ENCODE results near the gene ADAT3. TPM values are rescaled to one million over a fixed set of nuclear protein-coding genes. Genes with fewer than 3 reads are reported as not detected.

ADAT3 gene
- total RNA-seq, 1 donor = 4.0 TPM

DNA sequence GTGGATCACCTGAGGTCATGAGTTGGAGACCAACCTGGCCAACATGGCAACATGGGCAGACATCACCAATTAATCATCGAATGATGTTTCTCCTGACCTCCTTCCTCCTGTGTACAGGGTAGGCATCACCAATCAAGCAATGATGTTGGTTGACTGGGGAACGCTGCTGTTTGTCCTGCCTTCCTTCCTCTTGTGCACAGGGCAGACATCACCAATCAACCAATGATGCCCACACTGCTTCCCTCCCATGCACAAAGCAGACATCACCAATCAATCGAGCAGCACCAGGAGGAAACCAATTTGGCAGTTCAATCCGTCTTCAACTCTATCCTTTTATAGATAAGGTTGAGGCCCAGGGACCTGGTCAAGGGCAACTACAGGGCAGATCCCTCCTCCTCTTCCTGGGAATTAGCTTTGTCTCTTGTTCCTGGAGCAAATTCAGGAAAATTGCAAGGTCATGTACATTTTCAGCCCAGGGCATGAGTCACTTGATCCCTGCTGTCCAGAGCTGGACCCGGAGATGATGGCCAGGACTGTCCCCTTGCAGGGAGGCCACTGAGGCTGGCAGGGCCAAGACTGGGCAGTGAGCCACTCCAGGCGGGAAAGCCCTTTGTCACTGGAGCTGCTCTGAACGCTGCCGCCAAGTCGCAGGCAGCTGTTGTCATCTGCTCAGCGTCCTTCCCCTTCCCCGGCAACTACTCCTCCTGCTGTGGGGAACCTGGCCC, 30.4 kb downstream of the ADAT3 start:
- peak in 2 of 3 donors; percentile 47 to 64 for DNase-seq (ENCODE audit: low read depth in 2 of 3, low spot score in 2 of 3)

DNA sequence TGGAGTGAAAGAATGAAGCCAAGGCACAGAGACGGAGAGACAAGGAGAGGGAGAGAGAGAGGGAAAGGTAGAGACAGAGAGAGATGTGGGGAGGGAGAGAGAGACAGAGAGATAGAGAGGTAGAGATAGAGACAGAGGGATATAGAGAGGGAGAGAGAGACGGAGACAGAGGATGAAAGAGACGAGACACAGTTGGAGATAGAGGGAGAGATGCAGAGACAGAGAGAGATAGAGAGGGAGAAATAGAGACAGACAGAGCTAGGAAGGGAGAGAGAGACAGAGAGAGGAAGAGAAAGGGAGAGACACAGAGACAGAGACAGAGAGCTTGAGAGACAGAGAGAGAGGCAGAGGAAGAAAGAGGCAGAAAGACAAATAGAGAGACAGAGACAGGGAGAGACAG, 31.2 kb downstream of the ADAT3 start:
- DNase-seq (ENCODE audit: low read depth in 2 of 3, low spot score in 2 of 3) = no peak

GRCh38 chr19:1936916-1937610, 31.9 kb downstream of the ADAT3 start:
- DNase-seq (ENCODE audit: low read depth in 2 of 3, low spot score in 2 of 3) = no peak

- DNase-seq (ENCODE audit: low read depth in 2 of 3, low spot score in 2 of 3) = no peak
These were observed 32.9 kb downstream of the ADAT3 start for GRCh38 chr19:1938071-1938470.

- DNase-seq (ENCODE audit: low read depth in 2 of 3, low spot score in 2 of 3) = no peak
These were observed 36.2 kb downstream of the ADAT3 start, which contains the start of gene CSNK1G2 for GRCh38 chr19:1941146-1942077. Gene CSNK1G2, plus strand, starts transcription at chr19:1941172. Its CDS starts 28,601 bp downstream, at chr19:1969773.

DNA sequence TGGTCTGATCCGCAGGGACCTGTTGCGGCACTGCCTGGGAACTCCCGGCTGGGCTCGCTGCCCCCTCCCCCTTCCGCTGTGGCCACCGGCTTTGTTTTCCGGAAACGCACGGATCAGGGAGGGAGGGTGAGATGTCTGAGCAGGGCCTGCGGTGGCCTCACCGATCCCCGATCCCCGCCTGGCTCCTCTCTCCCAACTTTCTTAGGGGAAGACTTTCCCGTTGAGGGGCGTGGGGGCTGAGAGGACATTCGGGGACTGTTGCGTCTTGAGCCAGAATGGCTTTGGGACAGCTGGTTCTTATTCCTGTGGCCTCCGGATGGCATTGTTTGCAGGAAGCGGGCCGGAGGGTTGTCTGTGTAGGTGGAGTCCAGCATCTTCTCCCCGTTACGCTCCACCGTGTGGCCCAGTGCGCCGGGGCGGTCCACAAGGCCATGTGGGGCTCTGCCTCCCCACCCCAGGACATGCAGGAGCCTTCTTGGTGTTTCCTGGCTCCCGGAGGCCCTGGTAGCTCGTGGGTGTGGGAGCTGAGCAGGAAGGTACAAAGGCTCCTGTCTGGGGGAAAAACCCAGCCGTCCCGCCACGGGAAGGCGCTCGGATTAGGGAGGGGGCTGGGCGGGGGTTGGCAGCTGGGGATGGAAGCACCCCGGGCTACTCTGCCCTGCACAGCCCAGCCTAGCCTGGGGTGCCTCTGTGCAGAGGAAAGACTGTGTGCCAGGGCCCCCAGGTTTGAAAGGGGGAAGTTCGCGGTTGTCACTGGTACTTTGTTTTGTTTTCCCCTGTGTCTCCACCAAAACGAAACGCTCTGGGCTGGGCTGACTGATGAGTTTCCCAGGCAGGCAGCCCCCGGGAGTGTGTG, 37.1 kb downstream of the ADAT3 start:
- peak; percentile 54 to 79 (median 78) for DNase-seq (ENCODE audit: low read depth in 2 of 3, low spot score in 2 of 3)

- DNase-seq (ENCODE audit: low read depth in 2 of 3, low spot score in 2 of 3) = peak in 1 of 3 donors; percentile 22
These were observed 37.8 kb downstream of the ADAT3 start for GRCh38 chr19:1942934-1943555.

- no peak for DNase-seq (ENCODE audit: low read depth in 2 of 3, low spot score in 2 of 3)
These were observed 38.5 kb downstream of the ADAT3 start for GRCh38 chr19:1943661-1944087.

- no peak for DNase-seq (ENCODE audit: low read depth in 2 of 3, low spot score in 2 of 3)
These were observed 39.1 kb downstream of the ADAT3 start for GRCh38 chr19:1944088-1944915.

DNA sequence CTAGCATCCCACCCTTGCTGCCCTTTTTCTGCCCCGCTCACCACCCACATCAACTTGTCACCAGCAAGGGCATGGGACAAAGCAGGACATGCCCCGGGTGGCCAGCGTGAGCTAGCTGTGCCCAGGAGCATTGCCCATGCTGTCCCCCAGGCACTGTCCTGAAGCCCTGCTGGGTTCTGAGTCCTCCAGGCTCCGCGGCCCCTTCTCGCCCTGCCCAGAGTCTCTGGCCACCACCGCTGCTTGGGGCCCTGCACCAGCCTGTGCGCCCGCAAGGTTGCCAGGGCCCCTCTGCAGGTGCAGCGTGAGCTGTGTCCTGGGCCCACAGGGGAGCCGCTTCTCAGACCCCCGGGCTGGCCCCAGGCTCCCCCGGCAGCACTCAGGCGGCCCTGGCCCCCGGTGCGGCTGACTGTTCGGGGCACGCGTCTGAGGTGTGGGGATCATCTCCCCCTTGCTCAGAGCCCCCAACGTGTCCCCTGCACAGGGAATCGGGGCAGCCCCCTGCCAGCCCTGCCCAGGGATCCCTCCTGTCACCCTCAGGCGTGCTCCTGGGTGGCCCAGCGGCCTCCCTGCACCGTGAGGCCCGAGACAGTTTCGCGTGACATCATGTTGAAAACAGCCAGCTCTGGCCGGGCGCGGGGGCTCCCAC, 39.8 kb downstream of the ADAT3 start:
- DNase-seq (ENCODE audit: low read depth in 2 of 3, low spot score in 2 of 3) = no peak

DNA sequence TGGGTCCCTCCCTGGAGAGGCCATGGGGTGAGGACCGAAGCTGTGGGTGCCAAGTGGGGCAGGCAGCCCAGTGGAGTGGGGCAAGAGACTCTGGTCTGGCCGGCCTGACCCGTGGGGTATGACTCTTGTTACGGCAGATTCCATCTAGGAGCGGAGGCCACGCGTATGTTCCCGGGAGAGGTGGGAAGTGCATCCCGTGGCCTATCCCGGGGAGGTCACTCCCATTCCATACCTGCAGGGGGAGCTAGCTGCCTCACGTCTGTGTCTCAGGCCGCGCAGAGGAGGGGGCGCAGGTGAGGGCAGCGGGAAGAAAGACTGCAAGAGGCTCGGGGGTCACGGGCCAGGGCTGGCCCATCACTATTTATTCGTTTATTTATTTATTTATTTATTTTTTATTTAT, 40.7 kb downstream of the ADAT3 start:
- peak in 1 of 3 donors; percentile 35 for DNase-seq (ENCODE audit: low read depth in 2 of 3, low spot score in 2 of 3)

DNA sequence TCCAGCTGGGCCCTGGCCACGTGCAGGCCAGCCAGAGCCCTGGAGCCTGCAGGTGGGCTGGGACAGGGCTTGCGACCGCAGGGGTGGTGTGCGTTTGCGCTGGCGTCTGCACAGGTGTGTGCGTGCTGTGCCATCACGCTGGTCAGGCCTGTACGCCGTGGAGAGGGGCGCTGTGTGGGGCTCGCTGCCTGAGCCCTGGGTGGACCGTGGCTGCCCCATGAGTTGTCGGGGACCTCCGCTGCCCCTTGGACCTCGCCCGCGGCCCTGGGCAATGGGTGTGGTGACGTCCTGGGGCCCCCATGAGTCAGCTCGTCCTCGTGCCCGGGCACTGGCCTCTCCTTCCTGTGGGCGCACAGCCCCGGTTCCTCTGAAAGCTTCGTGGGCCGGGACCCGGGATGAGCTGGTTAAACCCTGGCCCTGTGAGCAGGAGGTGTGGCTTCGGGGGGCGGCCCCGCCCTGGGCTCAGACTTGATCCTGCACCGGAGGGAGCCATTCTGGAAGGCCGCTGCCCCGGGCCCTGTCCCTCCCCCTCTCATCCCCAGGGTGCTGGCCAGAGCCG, 42.5 kb downstream of the ADAT3 start:
- DNase-seq (ENCODE audit: low read depth in 2 of 3, low spot score in 2 of 3) = no peak

- no peak for DNase-seq (ENCODE audit: low read depth in 2 of 3, low spot score in 2 of 3)
These were observed 44.3 kb downstream of the ADAT3 start for GRCh38 chr19:1949304-1950101.

- DNase-seq (ENCODE audit: low read depth in 2 of 3, low spot score in 2 of 3) = no peak
These were observed 45.4 kb downstream of the ADAT3 start for GRCh38 chr19:1950640-1951039.

GRCh38 chr19:1952635-1953034, 47.4 kb downstream of the ADAT3 start:
- DNase-seq (ENCODE audit: low read depth in 2 of 3, low spot score in 2 of 3) = no peak

GRCh38 chr19:1953037-1953436, 47.8 kb downstream of the ADAT3 start:
- no peak for DNase-seq (ENCODE audit: low read depth in 2 of 3, low spot score in 2 of 3)

DNA sequence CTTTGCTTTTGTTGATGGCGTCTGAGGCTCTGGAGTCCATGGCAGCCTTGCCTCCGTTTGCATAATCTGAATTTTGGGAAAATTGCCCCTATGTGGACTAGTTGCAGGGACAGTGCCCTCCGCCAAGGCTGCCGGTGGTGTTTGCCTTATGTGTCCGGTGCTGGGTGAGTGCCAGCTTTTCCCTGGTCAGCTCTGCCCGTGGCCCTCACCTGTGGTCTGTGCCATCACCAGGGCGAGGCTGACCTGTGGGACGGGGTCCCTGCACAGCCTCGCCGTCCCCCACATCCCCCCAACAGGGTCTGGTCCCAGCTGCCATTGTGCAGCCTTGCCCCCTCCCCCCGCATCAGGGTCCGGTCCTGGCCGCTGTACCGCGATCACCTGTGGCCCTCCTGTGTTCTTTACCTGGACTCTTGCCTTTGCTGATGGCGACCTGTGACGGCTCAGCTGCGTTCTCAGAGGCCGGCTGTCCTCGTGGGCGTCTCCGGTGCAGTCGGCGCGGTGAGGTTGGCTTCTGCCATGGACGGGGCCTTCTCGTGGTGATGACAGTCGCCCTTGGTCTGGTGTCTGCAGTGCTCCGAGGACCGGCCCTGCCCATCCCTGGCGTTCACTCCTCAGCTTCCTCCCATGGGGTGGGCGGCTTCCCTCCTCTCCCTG, 48.4 kb downstream of the ADAT3 start:
- DNase-seq (ENCODE audit: low read depth in 2 of 3, low spot score in 2 of 3) = no peak

All from hematopoietic multipotent progenitor cell (in vitro differentiated cells).